ENCODE results near the gene DRAXIN.

The DRAXIN gene

DNA sequence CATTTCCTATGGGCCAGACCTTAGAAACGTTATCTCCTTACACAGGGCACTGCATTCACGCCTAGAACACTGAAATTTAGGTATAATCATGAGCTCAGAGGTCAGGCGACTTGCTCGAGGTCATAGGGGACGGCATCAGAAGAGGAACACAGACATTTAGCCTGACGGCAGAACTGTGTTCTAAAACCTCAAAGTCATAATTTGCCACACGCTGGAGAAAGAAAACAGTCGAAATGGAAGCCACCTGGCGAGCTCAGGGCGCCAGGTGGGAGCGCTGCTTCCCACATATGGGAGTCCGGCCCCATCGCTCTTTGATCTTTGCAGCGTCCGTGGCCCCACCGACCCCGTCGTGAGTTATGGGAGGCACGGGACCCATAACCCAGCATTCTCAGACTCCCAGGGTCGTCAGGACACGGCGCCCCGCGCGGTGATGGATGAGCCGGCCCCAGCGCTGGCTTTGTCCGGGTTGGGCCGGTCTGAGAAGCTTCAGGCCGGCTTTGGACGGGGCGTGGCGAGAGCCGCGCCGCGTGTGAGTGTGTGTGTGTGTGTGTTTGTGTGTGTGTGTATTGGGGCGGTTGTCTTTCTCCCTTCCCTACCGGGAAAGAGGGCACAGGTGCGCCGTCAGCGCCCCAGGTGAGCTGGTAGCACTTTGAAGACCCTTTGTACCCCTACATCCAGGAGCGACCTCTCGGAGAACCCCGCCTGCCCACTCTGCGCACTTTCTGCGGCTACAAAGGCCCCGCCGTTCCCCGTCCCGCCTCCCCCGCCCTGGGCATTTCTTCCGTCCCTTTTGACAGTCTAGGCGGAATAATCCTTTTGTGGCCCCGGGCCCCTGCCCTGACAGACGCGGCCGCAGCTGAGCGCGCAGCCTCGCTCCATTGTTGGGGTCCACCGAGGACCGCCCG is 861 bp upstream of the DRAXIN start:
- no peak for DNase-seq

DNA sequence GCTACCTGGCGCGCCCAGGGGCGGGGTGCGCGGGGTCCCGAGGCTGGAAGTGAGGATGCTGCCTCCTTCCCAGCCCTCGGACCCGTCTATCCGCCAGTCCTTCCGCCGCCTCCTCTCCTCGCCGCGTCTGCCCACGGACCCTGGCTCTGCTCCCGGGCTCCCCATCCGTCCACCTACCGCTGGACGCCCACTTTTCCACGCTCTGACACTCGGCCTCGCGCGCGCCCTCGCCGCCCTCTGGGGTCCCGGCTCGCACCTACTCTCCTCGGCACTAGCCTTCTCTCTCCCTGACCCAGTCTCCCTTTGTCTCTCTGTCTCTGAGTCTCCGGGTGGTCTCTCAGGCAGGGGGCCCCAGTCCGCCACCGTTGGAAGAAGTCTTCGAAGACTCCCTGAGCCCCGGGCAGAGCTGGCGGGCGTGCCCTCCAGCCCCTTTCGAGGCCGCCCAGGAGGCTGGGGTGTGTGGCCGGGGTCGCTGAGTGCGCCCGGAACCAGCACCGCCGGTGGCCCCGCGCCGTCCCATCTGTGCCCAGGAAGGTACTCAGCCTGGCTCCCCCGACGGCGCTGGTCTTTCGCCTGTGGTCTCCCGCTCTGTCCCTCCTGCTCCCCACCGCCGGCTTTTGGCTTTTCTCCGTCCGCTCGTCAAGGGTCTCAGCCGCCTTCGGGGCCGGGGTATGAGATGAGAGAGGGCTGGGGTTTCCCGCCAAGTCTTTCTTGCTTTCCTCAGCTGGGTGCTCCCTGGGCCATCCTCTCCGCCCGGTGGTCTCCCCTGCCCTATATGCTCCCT is 610 bp downstream of the DRAXIN start:
- DNase-seq, result no peak

DNA sequence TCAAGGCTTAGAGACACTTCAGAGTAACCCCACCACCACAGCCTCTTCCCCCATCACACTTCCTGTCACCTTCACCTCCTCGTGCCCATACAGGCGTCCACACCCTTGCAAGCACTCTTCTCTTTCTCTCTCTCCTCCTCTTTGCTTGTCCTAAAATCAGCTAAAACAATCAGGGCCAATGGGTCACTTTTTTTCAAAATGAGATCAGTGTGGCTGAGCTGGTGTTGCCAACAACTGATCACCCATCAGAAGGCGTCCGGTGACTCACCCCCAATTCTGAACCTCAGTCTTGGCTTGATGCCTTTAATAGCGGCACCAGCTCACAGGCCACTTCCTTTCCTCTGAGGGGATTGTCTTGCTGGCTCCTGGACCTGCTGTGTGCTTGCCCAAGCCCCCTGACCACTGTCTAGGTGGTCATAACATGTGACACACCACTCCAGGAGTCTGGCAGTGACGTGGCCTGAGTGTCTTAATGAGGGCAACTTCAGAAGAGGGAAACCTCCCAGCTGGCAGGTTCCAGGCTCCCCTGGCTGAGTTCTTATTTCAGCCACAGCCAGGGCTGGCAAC is 1.6 kb downstream of the DRAXIN start:
- peak; percentile 65 for DNase-seq

DNA sequence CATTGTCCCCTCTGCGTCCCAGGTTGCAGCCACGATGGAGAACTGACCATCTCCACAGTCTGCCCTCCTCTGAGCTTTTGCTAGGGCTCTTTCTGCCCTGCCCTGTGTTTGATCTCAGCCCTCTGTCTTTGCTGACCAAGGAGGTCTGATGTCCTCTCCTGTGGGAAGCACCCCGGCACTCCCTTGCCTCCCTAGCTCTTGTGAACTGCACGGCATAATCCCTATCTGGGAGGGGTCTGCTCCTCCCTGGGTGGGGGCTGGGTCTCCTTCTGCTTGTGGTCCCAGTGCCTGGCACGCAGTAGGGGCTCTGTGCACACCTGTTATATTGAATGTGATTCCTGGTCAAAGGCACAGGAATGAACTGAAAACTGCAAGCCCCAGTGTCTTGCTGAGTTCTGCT is 2.4 kb downstream of the DRAXIN start:
- no peak for DNase-seq

DNA sequence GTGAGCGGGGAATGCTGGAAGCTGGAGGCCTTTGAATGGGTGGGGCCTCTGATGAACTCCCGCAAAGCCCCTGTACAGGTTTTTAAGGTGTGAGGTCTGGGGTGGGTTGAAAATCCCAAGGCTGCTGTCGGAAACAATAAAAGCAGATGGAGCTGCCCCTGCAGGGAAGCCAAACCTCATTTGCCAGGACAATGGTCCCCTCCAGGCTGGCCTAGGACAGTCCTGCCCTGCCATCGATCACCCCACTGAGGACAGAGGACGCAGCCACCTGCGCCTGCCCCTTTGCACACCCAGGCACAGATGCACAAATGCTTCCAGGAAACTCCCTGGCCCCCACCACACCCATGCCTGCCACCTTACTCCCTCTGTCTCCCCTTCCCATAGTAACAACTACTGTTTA is 4.4 kb downstream of the DRAXIN start:
- no peak for DNase-seq

DNA sequence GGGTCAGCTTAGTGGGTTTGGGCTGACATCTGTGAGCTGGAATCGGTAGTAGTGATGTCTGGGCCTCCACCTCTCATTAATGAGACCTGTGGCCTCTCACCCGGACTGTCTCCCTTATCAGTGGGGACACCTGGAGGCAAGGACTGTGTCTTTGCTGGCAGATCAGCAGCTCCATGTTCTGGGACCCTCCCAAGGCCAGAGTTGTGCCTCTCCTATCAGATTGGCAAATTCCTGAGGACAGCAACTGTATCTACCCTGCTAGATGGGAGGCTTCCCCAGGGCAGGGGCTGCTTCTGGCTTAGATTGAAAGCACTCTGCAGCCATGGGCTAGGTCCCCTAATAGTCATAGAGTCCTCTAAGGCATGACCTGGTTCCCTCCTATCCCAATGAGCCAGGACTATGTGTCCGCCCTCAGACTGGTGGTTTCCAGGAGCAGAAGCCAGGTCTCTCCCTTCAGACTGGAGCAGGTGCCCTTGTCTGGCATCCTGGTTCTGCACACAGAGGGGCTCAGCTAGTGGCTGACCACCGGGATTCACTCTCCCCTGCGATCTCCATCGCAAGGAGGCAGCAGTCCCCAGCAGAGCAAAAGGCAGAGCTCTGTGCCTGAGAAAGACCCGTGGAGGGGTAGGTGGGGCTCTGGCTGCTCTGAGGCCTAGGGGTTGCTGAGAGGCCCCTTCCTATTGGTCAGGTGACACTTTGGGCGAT is 5.8 kb downstream of the DRAXIN start:
- DNase-seq, result no peak

DNA sequence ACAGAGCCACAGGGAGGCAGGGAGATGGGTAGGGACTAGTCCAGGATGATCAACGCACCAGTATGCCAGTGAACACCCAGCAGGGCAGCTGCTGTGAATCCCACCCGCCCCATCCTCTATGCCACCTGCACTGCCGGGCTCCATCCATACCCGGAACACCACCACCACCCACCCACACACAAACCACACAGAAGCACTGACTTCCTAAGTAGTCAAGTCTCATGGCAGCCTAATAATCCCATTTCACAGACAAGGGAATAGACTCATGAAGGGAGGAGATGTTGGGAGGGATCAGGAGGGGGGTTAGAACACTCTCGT is 6.3 kb downstream of the DRAXIN start:
- no peak for DNase-seq

DNA sequence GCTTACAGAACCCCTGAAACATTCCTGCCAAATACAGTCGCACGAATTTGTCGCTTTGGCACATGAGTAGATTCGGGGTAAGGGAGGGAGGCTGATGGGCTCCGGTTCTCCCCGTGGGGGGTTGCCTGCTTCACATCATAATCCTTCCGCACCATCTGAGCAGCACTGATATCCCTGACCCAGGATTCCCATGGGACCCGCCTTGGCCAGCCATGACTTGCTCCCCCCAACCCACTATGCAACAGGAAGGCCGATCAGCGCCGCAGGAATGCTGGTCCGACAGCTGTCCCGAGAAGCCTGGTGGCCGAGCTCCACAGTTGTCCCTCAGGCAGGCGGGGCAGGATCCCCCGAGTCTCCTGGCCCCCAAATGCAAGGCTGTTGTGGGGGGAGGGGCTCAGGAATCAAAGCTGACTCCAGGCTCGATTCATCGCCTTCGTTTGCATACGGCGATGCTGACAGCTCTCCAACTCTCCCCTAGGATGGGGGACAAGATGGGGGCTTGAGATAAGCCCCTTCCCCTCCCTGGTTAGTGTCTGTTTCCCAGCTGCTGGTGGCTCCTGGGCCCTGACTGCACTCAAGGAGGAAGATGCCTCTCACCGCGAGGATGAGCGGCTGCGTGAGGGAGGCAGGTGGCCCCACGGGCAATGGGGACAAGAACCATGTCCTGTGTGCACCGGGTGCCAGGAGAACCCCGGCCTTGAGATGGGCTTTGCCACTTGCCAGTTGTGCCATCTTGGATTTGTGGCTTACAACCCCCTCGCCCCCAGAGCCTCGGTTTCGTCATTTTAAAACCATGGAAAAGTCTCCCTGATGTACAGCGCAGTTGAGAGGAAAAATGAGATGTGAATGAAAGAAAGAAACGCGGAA is 9.3 kb downstream of the DRAXIN start:
- DNase-seq, result no peak

DNA sequence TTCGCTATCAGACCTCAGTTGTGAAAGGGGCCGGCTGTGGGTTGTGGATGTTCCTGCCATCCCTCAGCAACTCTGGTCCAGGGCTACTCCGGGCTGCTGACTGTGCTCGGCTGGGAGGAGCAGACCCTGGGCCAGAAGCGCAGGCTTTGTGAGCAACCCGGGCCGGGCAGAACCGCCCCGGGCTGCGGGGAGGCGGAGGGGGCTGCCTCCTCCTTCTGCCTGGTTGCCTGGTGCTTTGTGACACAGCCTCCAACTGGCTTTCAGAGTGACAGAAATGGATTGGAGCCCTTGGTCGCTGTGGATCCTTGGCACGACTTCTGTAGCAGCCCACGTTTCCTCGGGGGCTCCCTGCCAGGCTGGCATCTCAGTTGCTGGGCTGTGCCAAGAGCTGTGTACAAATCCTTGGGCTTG is 10.0 kb downstream of the DRAXIN start:
- no peak for DNase-seq

DNA sequence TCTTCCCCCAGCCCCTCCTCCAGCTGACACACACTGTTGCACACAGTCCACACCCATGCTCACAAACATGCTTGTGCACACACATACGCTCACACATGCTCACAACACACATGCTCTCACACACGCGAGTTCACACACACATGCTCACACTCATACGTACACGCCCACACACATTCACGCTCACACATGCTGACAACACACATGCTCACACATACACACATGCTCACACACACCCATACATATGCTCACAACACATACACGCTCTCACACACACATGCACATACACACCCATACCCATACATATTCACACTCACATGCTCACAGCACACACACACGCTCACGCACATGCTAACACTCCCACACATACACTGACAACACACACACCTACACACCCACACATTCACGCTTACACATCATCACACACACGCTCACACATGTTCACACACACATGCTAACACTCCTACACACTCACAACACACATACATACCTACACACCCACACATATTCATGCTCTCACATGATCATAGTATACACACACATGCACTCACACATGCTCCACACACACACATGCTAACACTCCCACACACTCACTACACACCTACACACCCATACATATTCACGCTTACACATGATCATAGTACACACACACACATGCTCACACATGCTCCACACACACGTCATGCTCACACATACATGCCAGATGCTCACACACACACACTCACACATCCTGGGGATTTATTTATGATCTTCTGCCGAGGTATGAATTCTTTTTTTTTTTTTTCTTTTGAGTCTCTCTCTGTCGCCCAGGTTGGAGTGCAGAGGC is 10.7 kb downstream of the DRAXIN start:
- no peak for DNase-seq

DNA sequence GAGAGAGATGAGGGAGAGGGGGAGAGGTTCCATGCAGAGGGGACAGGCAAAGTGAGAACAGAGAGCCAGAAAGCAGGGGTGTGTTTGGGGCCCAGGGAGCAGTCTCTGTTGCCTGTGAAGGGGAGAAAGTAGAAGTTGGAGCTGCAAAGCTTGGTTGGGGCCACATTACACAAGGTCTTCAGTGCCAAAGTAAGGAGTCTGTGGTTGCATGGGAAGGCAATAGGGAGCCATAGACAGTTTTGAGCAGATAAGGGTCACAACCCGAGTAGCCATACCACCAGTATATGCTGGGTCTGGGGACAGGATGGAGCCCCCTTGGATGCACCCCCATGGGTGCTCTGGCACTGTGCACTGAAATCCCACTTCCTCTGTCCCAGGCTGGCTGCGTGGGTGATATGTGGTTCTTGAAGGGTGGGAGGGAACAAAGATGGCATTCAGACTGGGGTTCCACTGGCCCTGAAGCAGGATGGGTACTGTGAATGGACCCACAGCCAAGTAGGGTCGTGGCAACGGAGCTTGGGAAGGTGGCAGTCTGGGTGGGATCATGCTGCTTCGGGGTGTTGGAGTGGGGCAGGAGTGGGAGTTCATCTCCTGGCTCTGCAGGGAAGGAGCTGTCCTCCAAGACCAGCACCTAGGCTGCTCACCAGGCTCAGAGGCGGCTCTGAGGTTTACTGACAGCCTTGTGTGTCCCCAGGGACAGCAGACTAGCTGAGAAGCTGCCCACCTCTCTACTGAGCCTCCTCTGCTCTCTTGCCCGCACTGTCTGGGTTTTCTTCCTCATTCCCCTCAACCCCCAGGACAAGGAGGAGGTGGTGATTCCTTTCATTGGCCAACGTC is 12.1 kb downstream of the DRAXIN start:
- DNase-seq, result no peak

DNA sequence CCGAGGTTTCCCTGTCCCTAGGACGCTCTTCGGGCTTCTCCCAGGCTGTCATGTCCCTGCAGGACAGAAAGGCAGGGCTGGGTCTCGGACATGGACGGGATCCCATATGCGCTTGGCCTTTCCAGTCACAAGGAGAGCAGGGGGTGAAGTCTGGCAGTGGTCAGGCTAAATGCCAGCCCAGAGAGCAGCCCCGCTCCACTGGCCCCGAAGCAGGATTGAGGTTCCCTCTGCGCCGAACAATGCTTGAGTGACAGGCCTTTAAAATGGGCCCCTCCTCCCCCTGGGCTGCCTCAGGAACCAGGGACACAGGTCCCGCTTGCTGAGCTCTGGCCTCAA is 12.7 kb downstream of the DRAXIN start:
- no peak for DNase-seq

DNA sequence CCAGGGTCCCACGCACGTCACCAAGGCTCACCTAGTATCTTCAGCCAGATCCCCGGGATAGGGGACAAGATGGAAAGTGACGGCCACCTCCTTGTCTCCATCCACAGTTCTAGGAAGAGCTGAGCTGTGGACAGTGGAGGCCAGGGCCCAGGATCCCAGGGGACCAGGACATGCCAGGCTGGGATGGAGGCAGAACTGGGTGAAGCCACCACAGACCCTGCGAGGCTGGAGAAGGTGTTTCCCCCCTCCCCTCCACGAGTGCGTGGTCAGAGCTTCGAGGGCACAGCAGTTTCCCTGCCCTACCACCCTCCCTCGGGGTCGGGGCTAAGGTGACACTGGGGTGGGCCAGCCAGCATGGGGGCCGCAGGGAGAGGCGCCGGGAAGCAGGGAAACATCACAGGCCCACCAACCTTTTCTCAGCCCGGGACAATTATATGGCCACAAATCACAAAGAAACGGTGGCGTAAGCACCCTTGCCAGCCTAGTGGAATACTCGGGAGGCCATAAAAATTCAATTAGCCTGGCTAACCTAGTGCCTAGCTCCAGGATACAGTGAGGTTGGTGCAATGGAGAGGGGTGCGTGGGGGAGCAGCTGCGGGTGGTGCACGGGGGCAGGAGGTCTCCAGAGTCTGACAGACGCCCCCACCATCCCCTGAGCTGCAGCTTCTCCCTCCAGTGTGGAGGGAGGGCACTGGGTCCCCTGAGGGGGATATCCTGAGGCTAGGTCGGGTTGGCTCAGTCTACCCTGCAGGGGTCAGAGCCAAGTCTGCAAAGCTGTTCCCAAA is 13.4 kb downstream of the DRAXIN start:
- no peak for DNase-seq

DNA sequence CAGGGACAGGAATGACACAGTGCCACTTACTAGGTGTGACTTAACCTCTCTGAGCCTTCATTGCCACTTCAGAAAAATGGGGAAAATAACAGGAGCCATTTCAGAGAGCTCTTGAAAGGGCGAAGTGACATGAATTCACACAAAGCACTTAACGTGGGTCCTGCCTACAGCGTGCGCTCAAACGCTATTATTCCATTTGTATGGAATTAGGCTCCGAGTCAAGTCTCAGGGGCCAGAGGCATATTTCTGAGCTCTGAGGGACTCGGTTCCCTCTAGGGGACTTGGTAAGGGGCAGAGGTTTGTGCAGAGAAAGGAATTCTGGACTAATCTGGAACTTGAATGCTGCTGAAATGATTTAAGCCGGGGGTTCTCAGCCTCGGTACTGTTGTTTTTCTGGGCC is 14.1 kb downstream of the DRAXIN start:
- no peak for DNase-seq

DNA sequence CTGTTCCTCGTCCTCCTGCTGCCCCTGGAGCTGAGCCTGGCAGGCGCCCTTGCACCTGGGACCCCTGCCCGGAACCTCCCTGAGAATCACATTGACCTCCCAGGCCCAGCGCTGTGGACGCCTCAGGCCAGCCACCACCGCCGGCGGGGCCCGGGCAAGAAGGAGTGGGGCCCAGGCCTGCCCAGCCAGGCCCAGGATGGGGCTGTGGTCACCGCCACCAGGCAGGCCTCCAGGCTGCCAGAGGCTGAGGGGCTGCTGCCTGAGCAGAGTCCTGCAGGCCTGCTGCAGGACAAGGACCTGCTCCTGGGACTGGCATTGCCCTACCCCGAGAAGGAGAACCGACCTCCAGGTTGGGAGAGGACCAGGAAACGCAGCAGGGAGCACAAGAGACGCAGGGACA is 14.8 kb downstream of the DRAXIN start:
- DNase-seq, result no peak

DNA sequence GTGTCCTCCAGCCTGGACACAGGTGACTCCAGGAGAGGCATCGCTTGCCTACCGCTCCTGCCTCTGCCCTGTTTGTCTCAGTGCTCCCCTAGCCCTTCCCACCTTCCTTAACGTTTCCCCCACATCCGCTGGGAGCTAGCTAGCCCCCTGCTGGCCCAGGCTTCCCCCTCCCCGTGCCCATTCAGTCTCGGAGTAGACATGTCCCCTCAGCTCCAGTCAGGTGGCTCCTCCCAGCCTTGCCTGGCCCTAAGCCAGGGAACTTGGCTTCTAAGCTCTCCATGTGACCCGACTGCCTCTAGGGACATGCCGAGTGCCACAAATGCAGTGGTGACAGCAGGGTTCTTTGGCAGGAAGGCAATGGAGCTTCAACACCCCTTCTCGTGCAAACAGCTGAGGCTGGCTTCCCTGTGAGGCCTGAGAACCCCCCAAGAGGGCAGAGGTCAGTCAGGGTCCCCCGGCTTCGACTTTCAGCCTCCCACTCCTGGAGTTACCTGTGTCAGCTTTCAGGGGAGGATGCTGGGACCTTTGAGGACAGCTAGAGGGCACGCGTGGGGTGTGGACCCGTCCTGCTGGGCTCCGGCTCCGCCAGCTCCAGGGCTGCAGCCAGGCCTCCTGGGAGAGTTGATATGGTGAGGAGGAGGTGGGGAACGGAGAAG is 16.2 kb downstream of the DRAXIN start:
- DNase-seq, result no peak

DNA sequence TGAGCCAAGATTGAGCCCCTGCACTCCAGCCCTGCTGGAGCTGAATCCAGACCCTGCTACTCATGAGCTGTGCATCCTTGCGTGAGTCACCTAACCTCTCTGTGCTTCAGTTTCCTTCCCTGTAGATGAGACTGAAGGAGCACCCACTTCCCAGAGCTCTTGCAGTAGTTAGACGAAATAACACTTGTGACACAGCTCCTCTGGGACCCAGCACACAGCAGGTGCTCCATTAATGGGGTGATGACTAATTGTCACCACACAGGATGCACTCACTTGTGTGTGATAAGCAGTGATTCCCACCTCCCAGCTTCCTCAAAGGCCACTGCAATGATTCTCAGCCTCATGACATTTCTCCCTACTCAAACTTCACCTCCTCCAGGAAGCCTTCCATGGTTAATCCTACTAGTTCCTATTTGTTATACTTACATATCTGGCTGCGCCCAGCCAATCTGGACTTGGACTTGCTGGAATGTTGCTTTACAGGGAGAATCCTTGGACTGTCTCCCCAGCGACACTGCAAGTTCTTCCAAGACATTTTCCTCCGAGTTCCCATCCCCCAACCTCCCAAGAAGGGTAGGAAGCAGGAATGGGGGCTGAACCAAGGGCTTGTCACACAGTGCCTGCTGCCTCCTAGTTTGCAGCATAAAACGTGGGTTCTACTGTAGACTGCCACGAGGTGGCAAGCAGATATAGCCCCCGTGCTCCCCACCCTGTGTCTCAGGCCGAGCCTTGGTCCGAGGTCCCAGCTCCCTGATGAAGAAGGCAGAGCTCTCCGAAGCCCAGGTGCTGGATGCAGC is 17.2 kb downstream of the DRAXIN start:
- no peak for DNase-seq

DNA sequence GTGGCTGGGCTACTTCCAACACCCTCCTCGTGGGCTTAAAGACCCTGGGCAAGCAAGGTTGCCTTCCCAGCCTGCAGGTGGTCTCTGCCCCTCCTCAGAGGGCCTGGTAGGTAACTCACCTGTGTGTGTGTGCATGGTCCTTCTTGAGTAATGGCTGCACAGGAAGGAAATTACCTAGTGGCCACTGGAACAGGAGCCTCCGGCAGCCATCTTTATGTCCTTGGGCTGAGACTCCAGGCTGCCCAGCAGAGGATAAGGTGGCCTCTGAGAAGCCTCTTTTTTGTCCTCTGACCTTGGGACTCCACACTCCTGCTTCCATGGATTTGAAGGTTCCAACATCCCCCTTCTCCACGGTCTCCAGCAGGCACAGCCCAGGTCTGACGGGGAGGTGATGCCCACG is 20.0 kb downstream of the DRAXIN start:
- no peak for DNase-seq
